Thyroid gland (tissue), 4 donors: ENCODE data around the gene KCNG4. TPM values are rescaled to one million over a fixed set of nuclear protein-coding genes. Genes with fewer than 3 reads are reported as not detected.

Source experiments
- DNase-seq, 2 donors: peaks; one replicate each; pipeline ENCODE4 v3.0.0-alpha.2; 2019
- H3K27ac ChIP-seq, 3 donors: fragments of 200-600 bp; sonication (generic); 1 replicate in 2 of 3; 2 replicates in 1 of 3; pipeline ENCODE4 v1.5.1; 2016 to 2019; ENCODE audit warnings: mild to moderate bottlenecking in 1 of 3, moderate library complexity in 1 of 3
- H3K27me3 ChIP-seq: fragments of 200-600 bp; sonication (generic); one replicate; pipeline ENCODE4 v1.5.1; 2019
- H3K36me3 ChIP-seq, 2 donors: fragments of 200-600 bp; sonication (generic); one replicate each; pipeline ENCODE4 v1.5.1; 2016 to 2019
- H3K4me1 ChIP-seq, 2 donors: fragments of 200-600 bp; sonication (generic); one replicate each; pipeline ENCODE4 v1.5.1; 2017 to 2019
- H3K4me3 ChIP-seq, 3 donors: fragments of 200-600 bp; sonication (generic); replicated peaks in 1 of 3; 1 replicate in 2 of 3; 2 replicates in 1 of 3; pipeline ENCODE4 v1.5.1; 2016; ENCODE audit warnings: mild to moderate bottlenecking in 1 of 3
- H3K9me3 ChIP-seq: fragments of 200-600 bp; sonication (generic); one replicate; pipeline ENCODE4 v1.5.1; 2017
- CTCF ChIP-seq, 6 experiments: fragments of 200-600 bp in 3 of 6; fragments of 450-650 bp in 3 of 6; sonication (generic) in 3 of 6; IDR thresholded peaks; one replicate each; pipeline ENCODE4 v1.5.1; 2016 to 2019; ENCODE audit warnings: antibody characterized with exemption in 6 of 6, mild to moderate bottlenecking in 2 of 6, inconsistent platforms in 1 of 6, moderate library complexity in 1 of 6
- POLR2A ChIP-seq, 2 donors: fragments of 450-650 bp; IDR thresholded peaks; one replicate each; pipeline ENCODE4 v1.6.1; 2017; ENCODE audit warnings: antibody characterized with exemption in 2 of 2, mild to moderate bottlenecking in 2 of 2, moderate library complexity in 1 of 2
- WGBS, 2 donors: methylation state at CpG; one replicate each; pipeline ENCODE4 v1.1.5; 2017; 5-methylcytosine and 5-hydroxymethylcytosine counted together
- intact Hi-C: fragments of 100-400 bp; cut with DNase I; formaldehyde crosslinking; loops from one replicate; pipeline ENCODE4 v1.15.1; 2023
- total RNA-seq, 4 donors: library from RNA; depleted of rRNA; stranded (reverse); fragments of >200 nt; gene quantifications; one replicate each; pipeline ENCODE4 v1.2.3, GENCODE V29; 2016

Gene KCNG4
- total RNA-seq, result not detected

DNA sequence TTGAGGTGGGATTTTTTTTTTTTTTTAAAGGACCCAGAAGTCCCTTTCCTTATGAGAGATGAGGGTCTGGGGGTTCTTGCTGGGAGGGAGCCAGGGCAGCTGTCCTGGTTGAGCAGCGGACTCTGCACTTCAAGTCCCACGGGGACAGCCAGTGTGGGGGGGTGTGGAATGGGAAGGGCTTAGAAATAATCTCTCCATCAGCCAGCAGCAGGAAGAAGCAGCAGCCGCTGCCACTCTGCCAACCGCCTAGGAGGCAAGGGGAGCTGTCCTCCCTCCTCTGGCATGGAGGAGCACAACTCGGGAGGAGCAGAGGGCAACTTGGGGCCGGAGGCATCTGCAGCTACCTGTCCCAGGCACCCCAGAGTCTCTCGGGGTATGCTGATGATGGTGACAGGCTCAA, at the start of gene KCNG4:
Gene KCNG4 (minus strand): TSS at position 104 of the 400 bp plus-strand sequence. CDS start 2,527 bp downstream, outside the sequence.
- Histone ChIP-seq H3K9me3 (no peaks in the 10 kb centered on the region), H3K27ac (no peak within 1 kb of the TSS), H3K27me3 (no peaks in the 10 kb centered on the region), H3K4me3 (no peak within 1 kb of the TSS), H3K4me1 (peaks cover 12 to 19% of the 10 kb centered on the region in 2 donors), H3K36me3 (no peaks in the 10 kb centered on the region)
- no peak for DNase-seq
- 24 to 25% methylated on average over 5 to 7 of the region's 7 CpGs for WGBS, 2 donors
- intact Hi-C loops, result no loop called here
- TF ChIP-seq POLR2A (IDR thresholded peaks at IDR 0.05) (no peak), CTCF (IDR thresholded peaks at IDR 0.05) (no peak)

DNA sequence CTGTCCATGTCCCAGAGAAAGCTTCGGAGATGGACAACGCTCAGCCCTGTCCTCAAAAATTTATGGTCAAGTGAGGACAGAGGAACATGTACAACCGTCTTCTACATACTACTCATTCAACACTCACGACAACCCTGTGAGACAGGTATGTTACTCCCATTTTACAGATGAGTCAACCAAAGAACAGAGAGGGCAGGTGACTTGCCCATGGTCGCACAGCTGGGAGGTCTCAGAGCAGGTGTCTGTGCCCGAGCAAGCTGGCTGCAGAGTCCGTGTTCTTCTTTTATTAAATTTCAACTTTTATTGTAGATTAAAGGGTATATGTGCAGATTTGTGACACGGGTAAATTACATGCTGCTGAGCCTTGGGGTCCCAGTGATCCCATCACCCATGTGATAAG, 49.1 kb upstream of the KCNG4 start:
- H3K36me3 ChIP-seq, result no peaks in the 10 kb centered on the region
- H3K4me3 ChIP-seq, result no peak overlapping the region
- H3K27ac ChIP-seq, result no peak overlapping the region
- H3K9me3 ChIP-seq, result no peaks in the 10 kb centered on the region
- intact Hi-C loops, result no loop called here
- DNase-seq, result no peak
- H3K27me3 ChIP-seq, result no peaks in the 10 kb centered on the region
- WGBS, 2 donors, result 79 to 82% methylated on average over 8 of the region's 8 CpGs
- H3K4me1 ChIP-seq, result no peaks in the 10 kb centered on the region
- TF ChIP-seq POLR2A (IDR thresholded peaks at IDR 0.05) (no peak), CTCF (IDR thresholded peaks at IDR 0.05) (no peak)

DNA sequence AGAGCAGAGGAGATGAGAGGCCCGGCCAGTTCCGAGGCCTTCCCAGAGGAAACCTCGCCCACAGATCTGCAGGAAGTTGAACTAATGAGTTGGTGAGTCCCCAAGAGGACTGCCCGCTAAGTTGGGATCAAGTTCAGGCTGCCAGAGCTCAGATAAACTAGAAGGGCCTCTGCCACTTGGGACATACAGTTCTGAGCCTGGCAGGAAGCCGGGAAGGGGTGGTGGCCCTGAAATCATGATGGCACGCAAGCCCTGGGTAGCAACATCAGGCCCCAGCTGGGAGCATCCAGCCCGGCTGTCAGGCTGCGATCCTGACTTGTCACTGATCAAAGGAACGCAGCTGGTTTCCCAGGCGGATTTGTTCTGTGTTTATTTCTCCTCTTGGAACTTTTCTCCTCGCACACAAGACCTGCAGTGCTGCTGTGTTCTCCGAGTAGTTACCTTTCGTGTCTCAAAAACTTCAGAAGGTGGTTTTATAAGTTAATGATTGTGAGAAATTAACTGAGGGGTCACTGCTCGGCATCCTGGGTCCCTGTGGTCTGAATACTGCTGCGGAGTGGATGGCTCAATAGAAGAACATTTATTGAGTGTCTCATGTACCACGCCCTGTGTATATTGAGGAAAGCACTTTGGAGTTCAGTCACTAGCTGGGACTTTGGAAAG, 46.9 kb upstream of the KCNG4 start:
- intact Hi-C loops, result no loop called here
- H3K36me3 ChIP-seq, result no peaks in the 10 kb centered on the region
- TF ChIP-seq POLR2A (IDR thresholded peaks at IDR 0.05), result no peak
- WGBS, 2 donors, result 65 to 77% methylated on average over 16 of the region's 16 CpGs
- no peak overlapping the region for H3K4me3 ChIP-seq
- DNase-seq, result peak; percentile 16 to 28
- H3K4me1 ChIP-seq, result no peaks in the 10 kb centered on the region
- no peaks in the 10 kb centered on the region for H3K9me3 ChIP-seq
- no peaks in the 10 kb centered on the region for H3K27me3 ChIP-seq
- H3K27ac ChIP-seq, result peak overlapping the region in 2 of 3 donors; percentile 39 to 50

DNA sequence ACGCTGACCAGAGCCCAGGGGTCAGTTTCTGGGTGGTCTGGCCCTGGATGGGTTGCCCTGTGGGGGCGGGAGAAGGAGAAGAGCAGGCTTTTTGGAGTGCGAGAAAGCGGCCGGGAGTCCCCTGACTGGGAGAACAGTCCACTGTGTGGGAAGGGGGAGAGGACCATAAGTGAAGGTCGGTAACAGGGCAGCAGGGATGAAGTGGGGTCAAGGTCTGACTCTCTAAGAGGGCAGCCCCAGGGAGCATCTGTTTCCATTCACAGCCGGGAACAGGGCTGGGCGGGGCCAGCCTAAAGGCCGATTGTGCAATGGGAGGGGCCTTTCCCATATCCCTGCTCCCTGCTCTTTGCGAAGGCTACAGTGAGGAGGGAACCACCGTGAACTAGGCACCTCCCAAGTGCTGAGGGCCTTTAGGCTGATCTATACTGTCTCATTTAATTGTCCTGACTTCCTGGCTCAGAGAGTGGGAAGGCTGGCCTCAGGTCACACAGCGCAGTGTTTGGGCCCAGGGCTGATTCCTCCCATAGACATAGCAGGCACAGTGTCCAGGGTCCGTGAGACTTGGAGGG, 44.4 kb upstream of the KCNG4 start:
- Histone ChIP-seq H3K27ac (peak overlapping the region in 2 of 3 donors; percentile 41 to 46), H3K4me1 (no peaks in the 10 kb centered on the region), H3K9me3 (no peaks in the 10 kb centered on the region), H3K27me3 (no peaks in the 10 kb centered on the region), H3K4me3 (no peak overlapping the region), H3K36me3 (no peaks in the 10 kb centered on the region)
- DNase-seq, result peak; percentile 11 to 17
- TF ChIP-seq POLR2A (IDR thresholded peaks at IDR 0.05), result no peak
- no peak for TF ChIP-seq CTCF (IDR thresholded peaks at IDR 0.05)
- WGBS, 2 donors, result 52 to 57% methylated on average over 12 to 13 of the region's 13 CpGs
- intact Hi-C loops, result no loop called here

- DNase-seq, result no peak
- H3K4me1 ChIP-seq, result no peaks in the 10 kb centered on the region
- H3K9me3 ChIP-seq, result no peaks in the 10 kb centered on the region
- intact Hi-C loops, result no loop called here
- no peaks in the 10 kb centered on the region for H3K36me3 ChIP-seq
- TF ChIP-seq CTCF (IDR thresholded peaks at IDR 0.05) (no peak), POLR2A (IDR thresholded peaks at IDR 0.05) (no peak)
- peak overlapping the region in 2 of 3 donors; percentile 27 to 41 for H3K27ac ChIP-seq
- H3K4me3 ChIP-seq, result no peak overlapping the region
- 73 to 80% methylated on average over 24 of the region's 24 CpGs for WGBS, 2 donors
- H3K27me3 ChIP-seq, result no peaks in the 10 kb centered on the region
These were observed 43.7 kb upstream of the KCNG4 start for GRCh38 chr16:84283314-84284153.
